Sigmoid colon (tissue), 4 donors: ENCODE data around the gene TNFSF18.

Experiments used
- CTCF ChIP-seq, 4 experiments: fragments of 450-650 bp in 3 of 4; fragments of 200-600 bp in 1 of 4; IDR thresholded peaks; one replicate each; pipeline ENCODE4 v1.5.1; 2016 to 2019; ENCODE audit warnings: antibody characterized with exemption in 4 of 4, mild to moderate bottlenecking in 3 of 4, moderate library complexity in 2 of 4
- POLR2A ChIP-seq, 2 donors: fragments of 450-650 bp; IDR thresholded peaks; one replicate each; pipeline ENCODE4 v1.6.1; 2016; ENCODE audit warnings: antibody characterized with exemption in 2 of 2, mild to moderate bottlenecking in 2 of 2, moderate library complexity in 2 of 2
- POLR2AphosphoS5 ChIP-seq, 4 donors: sonication (generic); formaldehyde crosslinking; IDR thresholded peaks; one replicate each; pipeline ENCODE4 v1.6.1; 2017; ENCODE audit warnings: antibody characterized with exemption in 4 of 4

- no peak for TF ChIP-seq POLR2A (IDR thresholded peaks at IDR 0.05)
- TF ChIP-seq CTCF (IDR thresholded peaks at IDR 0.05): no peak
- TF ChIP-seq POLR2AphosphoS5 (IDR thresholded peaks at IDR 0.05): no peak
Measured at GRCh38 chr1:173082913-173083312, 32.2 kb upstream of the TNFSF18 start.
